NCI-H1417 (cell line): ENCODE results near the gene SRGAP3.

ENCODE experiments used
- DNase-seq, 3 experiments: peaks; one replicate each; lab custom pipeline; 2025; lab: John Stamatoyannopoulos, UW

Gene SRGAP3

DNA sequence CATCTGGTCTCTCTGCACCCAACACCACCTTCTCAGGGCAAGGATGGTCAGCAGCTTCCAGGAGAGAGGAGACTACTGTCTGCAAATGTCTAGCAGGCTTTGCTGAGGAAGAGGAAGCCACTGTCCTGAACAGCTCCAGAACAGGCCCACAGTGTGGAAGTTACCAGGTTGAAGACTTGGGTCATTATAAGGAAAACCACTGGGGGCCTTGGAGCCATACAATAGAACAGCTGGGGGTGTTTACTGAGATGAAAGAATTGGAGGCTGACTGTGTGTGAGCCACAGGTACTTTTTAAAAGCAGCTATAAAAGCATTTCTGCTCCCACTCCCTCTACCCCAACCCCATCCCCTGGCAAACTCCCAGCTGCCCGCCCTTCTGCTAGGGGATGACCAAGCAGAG lies 24.2 kb downstream of the SRGAP3 start:
- DNase-seq: no peak

DNA sequence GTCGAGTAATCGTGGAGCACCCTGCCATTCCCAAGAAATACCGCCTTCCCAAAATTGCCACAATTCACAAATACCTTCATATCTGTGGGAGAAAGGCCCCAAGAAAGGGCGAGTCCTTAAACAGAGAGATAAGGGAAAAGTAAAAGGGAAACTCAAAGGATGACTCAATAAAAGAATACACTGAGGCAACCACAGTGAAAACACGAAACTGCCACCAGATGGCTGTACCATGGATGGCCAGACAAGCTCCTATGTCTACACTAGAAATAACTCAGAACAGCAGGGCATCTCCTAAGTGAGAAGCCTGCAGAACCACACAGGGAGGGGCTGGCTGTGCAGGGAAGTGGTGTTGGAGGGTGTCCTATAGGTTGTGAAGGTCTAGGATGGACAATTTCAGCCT lies 25.0 kb downstream of the SRGAP3 start:
- no peak for DNase-seq

DNA sequence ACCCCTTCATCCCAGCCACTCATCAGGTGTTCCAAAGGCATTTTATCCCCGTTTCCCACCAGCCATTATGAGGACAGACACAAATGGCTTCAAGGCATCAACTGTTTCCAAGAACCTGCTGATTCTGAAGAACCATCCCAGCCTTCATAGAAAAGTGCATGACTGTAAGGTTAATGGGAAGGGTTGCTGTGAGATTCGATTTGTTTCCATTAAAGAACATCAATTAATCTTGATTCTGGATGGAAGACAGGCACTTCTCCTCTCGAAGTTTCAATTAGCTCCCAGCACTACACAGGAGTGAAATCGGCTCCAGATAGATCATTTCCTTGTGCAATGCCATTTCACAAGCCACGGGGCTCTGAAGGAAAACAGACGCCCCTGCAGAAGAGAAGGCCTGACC lies 25.8 kb downstream of the SRGAP3 start:
- peak in 1 of 3 experiments; percentile 15 for DNase-seq

DNA sequence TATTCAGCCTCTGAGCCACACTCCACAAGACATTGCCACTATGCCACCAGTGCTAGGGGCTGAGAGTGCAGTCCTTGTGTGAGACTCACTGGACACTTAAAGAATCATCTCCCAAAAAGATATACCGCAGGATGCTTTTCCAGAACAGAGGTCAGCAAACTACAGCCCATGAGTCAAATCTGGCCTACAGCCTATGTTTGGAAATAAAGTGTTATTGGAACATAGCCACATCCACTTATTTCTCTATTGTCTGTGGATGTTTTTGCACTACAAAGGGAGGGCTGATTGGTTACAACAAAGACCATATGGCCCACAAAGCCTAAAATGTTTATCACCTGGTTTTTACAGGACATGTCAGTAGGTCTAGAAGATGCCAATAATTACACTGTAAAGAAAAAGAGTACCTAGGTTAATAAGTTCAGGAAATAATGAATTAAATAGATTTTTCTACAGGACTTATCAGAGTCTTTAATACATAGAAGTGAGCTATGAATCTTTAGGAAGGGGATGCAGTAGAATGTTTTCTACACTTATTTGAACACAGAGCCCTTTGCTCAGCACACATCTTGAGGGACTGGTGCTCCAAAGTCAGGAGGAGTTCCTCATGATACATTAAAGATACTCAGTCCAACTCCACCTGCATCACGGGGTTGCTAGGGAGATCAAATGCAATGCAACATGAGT lies 26.3 kb downstream of the SRGAP3 start:
- DNase-seq: no peak

DNA sequence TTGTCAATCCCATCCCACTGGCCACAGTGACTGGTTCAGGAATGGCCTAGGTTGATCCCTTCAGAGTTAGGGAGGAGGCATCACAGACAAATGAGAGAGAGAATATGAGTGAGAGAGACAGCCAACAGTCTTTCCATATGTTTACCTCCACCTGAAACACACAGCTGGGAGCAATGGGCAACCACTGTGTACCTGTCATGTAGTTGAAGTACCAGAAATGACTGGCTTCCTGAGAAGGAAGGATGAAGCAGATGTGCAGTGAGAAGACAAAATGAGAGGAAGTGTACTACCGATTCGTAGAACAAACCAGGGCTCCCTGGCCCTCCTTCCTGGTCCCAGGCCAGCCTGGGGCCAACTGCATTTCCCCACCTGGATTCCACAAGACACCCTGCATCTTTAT lies 27.4 kb downstream of the SRGAP3 start:
- no peak for DNase-seq

DNA sequence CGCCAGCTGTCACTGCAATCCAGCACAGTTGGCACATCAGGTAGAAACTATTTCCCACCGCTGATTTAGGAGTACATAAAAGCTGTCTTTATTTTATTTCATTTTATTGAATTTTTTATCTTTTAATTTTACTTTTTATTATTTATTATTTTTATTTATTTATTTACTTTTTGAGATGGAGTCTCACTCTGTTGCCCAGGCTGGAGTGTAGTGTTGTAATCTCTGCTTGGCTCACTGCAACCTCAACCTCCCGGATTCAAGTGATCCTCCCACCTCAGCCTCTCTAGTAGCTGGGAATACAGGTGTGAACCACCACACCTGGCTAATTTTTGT lies 31.0 kb downstream of the SRGAP3 start:
- DNase-seq: no peak

DNA sequence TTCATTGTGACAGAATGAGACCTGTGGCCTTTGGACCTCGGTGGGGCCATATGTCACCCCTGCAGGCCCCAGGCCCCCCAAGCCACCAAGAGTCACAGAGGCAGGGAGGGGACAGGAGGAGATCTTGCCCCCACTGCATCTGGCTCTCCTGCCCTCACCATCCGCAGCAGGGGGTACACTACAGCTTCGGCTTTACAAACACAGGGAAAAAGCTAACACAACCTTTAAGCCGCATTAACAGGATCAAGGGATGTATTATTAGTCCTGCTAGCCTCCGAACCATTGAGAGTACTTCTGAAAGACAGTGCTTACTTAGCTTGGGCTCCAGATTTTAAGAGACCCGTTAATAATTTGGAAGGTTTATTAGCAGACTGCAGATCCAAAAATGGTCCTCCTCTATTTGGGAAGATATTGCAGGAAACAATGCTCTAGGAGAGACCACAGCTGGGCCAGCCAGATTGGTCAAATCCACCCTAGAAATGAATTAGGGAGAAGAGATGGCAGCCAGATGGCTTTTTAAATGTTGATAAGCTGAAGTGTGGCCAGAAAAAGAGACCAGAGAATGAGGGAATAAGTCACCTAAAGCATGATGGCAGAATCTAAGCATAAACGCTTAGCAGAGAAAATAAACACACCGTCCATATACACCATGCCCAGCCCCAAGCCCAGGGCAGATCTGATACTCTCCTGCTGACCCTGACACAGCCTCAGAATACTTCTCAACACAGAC lies 31.5 kb downstream of the SRGAP3 start:
- no peak for DNase-seq

DNA sequence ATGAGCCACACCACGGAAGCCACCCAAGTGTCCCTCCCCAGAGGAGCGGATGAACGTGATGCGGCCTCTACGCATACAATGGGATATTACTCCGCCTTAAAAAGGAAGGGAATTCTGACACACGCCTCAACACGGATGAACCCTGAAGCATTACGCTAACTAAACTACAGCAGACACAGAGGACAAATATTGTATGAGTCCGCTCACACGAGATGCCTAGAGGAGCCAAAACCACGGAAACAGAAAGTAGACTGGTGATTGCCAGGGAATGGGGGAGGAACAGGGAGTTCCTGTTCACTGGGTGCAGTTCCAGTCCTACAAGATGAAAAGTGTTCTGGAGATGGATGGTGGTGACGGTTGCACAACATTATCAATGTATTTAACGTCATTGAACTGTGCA lies 32.7 kb downstream of the SRGAP3 start:
- DNase-seq: no peak

DNA sequence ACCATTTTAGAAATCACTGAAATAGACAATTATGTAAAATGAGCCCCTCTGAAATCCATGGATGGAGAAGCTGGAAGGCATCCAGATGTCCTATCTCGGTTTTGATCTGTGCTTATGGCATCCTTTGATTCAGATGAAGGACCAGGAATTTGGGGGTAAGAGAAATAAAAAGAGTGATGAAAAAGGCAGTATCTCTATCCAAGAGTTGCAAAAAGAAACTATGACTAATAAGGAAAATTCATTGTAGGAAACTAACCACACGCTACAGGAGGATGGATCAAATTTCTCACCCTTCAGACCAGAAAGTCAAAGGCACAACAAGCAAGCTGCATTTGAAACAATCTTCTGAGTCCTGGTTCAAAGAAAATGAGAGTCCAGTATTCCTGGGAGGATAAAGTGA lies 34.8 kb downstream of the SRGAP3 start:
- DNase-seq: no peak

DNA sequence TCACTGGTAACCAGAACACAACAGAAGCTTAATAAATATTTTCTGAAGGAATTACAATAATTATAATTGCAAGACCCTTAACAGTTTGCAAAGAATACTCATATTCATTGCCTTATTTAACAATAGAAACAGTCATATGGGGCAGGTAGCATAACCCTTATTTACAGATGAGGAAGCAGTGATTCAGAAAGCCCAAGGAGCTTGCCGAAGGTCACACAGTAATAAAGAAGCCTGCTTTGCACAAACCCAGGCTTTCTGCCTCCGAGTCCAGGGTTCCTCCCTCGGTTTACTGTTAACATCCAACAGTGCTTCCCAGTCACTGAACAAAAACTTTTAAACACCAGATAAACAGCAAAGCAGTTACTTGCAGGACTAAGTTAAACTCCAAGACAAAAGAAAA lies 35.3 kb downstream of the SRGAP3 start:
- no peak for DNase-seq

DNA sequence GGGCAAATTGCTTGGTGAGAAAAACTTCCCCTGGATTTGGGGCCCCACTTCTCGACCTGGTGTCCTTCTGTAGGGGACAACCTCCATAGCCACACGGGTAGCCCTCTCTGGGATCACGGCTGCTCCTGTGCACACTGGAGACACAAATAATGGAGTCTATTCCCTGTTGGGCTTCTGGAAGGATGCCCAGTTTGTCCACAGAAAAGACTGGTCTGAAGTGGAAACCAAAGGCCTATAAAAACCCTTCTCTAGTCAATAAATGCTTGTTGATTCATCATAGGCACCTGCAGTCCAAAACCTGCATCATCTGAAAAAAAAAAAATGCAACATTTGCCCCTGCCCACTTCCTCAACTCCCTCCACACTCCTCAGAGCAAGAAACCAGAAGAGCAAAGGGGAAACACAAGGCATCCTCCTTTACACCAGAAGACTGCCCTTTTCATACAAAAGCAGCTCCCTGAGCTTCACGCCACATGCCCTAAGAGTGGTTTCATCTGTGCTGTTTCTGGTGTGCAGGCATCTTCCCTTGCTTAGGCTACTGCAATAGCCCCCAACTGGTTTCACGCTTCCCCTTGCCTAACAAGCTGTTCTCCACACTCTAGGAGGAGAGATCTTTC lies 36.3 kb downstream of the SRGAP3 start:
- DNase-seq: peak in 2 of 3 experiments; percentile 4 to 33

DNA sequence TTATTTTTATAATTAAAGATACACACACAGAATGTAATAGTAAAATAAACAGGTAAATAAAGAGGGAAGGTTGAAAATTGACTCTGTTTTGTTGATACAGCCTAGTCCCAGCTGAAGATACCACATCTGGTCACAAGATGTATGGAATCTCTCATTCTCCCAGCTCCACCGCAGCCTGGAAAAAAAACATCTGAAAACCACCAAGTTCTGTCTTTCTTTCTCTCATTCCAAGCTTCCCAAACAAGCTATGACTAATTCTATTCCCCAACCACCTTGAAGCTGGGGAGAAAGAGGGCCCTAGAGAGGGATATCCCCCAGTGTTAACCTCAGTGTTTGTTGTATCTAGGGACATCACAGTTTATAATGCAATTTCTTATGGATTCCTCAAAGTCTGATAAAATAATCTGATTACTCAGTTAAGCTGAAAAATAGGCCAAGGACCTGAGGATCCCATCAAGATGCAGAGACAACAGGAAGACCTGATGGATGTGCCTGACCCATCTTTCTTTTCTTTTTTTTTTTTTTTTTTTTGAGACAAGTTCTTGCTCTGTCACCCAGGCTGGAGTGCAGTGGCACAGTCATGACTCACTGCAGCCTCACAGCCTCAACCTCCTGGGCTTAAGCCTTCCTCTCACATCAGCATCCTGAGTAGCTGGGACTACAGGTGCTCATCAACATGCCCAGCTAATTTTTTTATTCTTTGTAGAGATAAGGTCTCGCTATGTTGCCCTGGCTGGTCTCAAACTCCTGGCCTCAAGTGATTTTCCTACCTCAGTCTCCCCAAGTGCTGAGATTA lies 38.1 kb downstream of the SRGAP3 start:
- no peak for DNase-seq

DNA sequence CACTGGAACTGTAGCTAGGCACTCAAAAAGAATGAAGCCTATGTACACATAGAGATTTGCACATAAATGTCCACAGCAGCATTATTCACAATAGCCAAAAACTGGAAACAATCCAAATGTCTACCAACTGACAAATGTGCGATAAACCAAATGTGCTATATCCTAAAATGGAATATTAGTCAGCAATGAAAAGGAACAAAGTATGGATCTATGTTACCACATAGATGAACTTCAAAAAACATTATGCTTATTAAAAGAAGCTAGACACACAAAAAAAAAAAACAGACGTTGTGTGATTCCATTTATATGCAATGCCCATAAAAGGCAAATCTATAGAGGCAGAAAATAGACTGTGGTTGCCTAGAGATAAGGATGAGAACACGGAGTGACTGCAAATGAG lies 39.7 kb downstream of the SRGAP3 start:
- no peak for DNase-seq

DNA sequence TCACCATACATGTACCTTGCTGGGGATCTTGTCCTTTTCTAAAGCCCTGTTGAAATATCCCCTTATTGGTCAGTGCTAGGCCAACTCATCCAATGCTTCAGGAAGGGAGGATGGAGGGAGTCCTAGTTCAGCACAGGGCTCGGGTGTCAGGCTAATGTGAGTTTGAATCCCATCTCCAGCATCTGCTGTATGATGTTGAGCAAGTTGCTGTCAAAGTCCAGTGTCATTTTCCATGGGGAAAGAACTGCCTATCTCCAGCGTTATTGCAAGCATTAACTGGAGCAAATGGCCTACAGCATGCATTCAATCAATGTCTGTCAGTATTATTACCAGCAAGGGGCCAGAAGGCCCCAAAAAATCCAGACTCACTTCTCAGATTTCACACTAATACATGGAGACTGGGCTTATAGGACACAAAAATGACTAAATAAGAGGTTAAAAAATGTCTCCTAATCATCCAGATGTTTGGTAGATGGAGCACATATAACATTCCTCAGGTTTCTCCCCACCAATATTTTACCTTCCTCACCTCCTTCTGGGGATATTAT lies 40.8 kb downstream of the SRGAP3 start:
- no peak for DNase-seq

DNA sequence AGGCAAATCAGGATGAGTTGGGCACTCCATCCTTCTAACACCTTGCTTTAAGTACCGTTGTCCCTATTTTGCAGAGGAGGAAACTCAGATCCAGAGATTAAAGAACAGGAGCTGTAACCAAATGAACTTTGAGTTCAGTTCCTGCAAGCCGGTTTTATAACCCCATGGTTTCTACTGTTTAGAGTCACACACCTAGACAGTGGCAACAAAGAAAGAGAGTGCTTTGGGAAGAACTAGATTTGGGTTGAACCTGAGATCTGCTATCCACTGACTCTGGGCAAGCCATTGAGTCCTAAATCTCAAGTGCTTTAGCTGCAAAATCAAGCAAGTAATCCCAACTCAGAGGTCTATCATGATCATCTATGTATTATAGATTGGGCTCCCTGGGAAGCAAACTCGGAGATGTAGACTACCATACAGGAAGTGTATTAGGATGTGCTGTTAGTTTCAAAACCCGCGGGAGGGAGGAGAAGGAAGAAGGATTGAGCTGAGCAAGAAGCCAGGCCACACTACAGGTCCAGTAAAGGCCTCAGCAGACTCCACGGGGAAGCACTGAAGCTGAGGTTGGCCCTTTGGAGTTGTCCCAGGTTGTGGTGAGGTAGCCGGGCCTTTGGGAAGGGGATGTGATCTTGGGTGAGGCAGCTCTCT lies 42.2 kb downstream of the SRGAP3 start:
- no peak for DNase-seq

DNA sequence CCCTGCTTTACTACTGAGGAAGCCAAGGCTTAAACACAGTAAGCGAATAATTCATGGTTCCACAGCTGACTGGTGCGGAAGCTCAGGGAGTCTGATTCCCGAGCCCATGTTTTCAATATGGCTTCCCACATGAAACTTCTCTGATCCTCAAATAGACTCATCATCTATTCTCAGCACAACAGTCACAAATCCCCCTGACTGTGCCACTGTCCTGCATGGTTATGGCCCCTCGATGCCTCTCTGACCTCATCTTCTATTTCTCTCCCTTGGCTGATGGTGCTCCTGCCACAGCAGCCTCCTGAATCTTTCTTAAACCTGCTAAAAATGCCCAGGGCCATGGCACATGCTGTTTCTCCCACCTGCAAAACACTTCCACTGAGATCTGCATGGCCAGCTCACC lies 43.2 kb downstream of the SRGAP3 start:
- DNase-seq: no peak

DNA sequence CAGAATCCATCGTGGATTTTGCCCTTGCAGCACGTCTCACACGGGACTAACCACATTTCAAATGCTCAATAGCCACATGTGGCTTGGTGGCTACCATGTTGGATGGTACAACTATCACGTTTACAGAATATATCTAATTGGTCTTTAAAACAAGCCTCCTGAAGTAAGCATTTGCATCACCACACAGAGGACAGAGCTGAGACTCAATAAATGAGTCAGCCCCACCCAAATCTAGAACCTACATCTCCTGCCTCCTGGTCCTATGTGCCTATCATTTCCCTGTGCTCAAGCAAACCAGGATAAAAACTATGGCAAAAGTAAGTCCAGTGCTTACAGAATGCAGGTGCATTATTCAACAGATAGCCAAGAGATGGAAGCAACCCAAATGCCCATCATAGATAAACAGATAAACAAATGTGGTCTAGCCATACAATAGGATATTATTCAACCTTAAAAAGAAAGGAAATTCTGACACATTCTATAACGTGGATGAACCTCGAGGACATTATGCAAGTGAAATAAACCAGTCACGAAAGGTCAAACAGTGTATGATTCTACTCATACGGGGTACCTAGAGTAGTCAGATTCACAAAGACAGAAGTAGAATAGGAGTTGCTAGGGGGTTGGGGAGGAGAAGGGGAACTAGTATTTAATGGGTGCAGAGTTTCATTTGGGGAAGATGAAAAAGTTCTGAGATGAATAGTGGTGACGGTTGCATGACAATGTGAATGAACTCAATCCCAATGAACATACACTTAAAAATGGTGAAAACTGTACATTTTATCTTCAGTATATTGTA lies 43.9 kb downstream of the SRGAP3 start:
- no peak for DNase-seq

DNA sequence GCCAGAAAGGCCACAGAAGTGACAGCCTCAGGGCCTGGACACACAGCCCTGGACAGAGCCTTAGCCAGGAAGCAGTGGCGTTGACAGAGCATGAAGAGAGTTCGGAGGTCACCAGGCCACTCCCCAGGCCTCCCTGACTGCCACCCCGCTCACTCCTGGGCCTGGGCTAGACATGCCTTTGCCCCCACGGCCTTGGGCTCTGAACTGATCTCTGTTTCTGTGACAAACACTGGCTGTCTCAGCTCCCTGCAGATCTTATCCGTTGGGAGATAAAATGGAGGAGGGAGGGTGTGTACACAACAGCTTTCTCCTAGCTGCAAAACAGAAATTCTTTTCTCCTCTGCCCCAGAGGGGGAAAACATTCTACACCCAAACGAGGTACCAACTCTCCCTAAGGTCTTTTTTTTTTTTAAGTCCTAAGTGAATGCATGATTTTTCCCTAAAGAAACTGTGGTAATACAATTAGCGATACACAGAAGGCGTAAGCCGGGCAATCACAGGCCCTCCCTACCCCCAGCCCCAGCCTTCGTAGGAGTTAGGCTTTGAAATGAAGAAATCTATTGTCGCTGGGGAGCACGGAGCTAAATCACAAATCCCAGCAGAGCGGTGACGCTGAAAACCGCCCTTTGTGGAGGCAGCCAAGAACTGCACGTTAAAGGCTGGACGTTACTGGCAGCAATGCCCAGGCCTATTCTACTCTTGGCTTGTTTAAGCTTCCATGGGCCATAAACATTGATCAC lies 45.0 kb downstream of the SRGAP3 start:
- no peak for DNase-seq

DNA sequence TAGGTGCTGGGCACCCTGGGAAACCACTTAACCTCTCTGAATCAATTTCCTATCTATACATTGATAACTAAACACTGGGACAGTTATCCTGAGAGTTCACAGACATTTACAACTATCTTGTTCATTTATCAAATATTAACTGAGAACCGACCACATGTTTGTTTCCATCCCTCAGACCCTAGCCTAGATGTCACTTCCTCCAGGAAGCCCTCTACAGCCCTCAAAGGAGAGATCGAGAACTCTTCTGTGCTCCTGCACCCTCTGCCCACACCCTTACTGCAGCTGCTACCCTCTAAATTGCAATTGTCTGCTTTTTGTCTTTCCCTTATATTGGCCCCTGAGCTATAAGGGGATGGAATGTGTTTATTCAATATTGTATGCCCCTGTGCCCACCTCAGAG lies 46.1 kb downstream of the SRGAP3 start:
- DNase-seq: no peak

DNA sequence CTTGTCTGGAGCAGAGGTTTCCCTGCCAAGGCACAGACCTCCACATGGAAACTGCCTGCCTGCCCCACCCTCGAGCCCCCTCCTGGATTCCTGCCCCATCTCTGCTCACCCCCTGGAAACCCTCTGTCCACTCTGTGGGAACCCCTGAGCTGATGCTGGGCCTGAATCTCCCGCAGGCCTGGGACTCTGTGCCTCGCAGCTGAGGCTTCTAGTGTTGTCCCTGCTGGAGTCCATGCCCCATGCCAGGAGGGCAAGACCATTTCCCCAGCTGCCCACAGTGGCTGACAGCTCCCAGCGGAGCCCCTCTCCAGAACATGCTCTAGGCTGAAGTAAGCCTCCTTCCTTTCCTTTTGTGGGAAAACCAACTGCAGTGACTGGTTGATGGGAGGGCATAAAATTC lies 46.9 kb downstream of the SRGAP3 start:
- no peak for DNase-seq
